ENCODE results near the gene GRM5. TPM values are rescaled to one million over a fixed set of nuclear protein-coding genes. Genes with fewer than 3 reads are reported as not detected.

Gene GRM5
- total and polyA plus RNA-seq, 2 donors (not counting 1 experiment from before 2014, with no cell fraction given), result not detected

- no peak for TF ChIP-seq CTCF (IDR thresholded peaks at IDR 0.05)
- no peak for TF ChIP-seq EZH2 (IDR thresholded peaks at IDR 0.05; ENCODE audit: borderline replicate concordance, insufficient read depth, low read depth, low read length, poor library complexity, severe bottlenecking)
- CTCF ChIA-PET, result no interaction called here
- ATAC-seq (ENCODE audit: low read depth), result no peak
Measured at GRCh38 chr11:88799771-88800500, 265.8 kb downstream of the GRM5 start.

GRCh38 chr11:88790182-88790581, 275.6 kb downstream of the GRM5 start:
- ChIA-PET POLR2A (no interaction called here), CTCF (no interaction called here)
- no peaks in the 10 kb centered on the region for H3K27me3 Mint-ChIP-seq
- TF ChIP-seq EZH2 (IDR thresholded peaks at IDR 0.05; ENCODE audit: borderline replicate concordance, insufficient read depth, low read depth, low read length, poor library complexity, severe bottlenecking), result no peak
- TF ChIP-seq CTCF (IDR thresholded peaks at IDR 0.05), result no peak
- no peaks in the 10 kb centered on the region for H3K4me1 Mint-ChIP-seq
- Histone ChIP-seq H3K27ac (ENCODE audit: low read length in 2 of 2) (no peak overlapping the region), H2AFZ (ENCODE audit: insufficient read depth, low read depth, low read length, poor library complexity, severe bottlenecking) (no peak overlapping the region), H3K9ac (ENCODE audit: low read length) (no peak overlapping the region), H3K79me2 (ENCODE audit: control insufficient read depth, insufficient read depth, low read length) (no peaks in the 10 kb centered on the region), H3K4me2 (replicated peaks; ENCODE audit: low read depth, low read length, poor library complexity, severe bottlenecking) (no peak overlapping the region), H3K36me3 (replicated peaks in 1 of 2; ENCODE audit: control extremely low read depth in 1 of 2, control insufficient read depth in 1 of 2, extremely low read depth in 1 of 2, insufficient read depth in 2 of 2, low read length in 1 of 2) (no peaks in the 10 kb centered on the region), H3K9me3 (ENCODE audit: control extremely low read depth in 1 of 3, control insufficient read depth in 2 of 3, insufficient read depth in 1 of 3, low read length in 2 of 3) (no peaks in the 10 kb centered on the region), H3K4me3 (ENCODE audit: control extremely low read depth in 1 of 5, extremely low read depth in 1 of 5, insufficient read depth in 1 of 5, low read depth in 2 of 5, low read length in 4 of 5) (no peak overlapping the region), H3K27me3 (replicated peaks in 1 of 4; ENCODE audit: control extremely low read depth in 1 of 4, control insufficient read depth in 3 of 4, insufficient read depth in 4 of 4, low read length in 3 of 4) (no peaks in the 10 kb centered on the region), H3K4me1 (ENCODE audit: control insufficient read depth in 2 of 2, insufficient read depth in 2 of 2, low read length in 2 of 2) (no peaks in the 10 kb centered on the region), H4K20me1 (ENCODE audit: control insufficient read depth, insufficient read depth, low read length, poor library complexity, severe bottlenecking) (no peaks in the 10 kb centered on the region)
- DNase-seq (no peak), ATAC-seq (ENCODE audit: low read depth) (no peak)
- intact Hi-C loops (cut with micrococcal nuclease), result no loop called here
- peaks cover 2% of the 10 kb centered on the region for H3K9me3 Mint-ChIP-seq (ENCODE audit: insufficient read depth)
- no peak overlapping the region for H3K27ac Mint-ChIP-seq
- no peak overlapping the region for H3K4me3 Mint-ChIP-seq

More at GRCh38 chr11:88799771-88800500, 265.8 kb downstream of the GRM5 start:
- Mint-ChIP-seq H3K27me3 (no peaks in the 10 kb centered on the region), H3K4me1 (no peaks in the 10 kb centered on the region), H3K9me3 (ENCODE audit: insufficient read depth) (no peaks in the 10 kb centered on the region), H3K27ac (no peak overlapping the region), H3K4me3 (no peak overlapping the region)
- no peak for DNase-seq
- Histone ChIP-seq H3K79me2 (ENCODE audit: control insufficient read depth, insufficient read depth, low read length) (no peaks in the 10 kb centered on the region), H3K9ac (ENCODE audit: low read length) (no peak overlapping the region), H3K36me3 (replicated peaks in 1 of 2; ENCODE audit: control extremely low read depth in 1 of 2, control insufficient read depth in 1 of 2, extremely low read depth in 1 of 2, insufficient read depth in 2 of 2, low read length in 1 of 2) (no peaks in the 10 kb centered on the region), H2AFZ (ENCODE audit: insufficient read depth, low read depth, low read length, poor library complexity, severe bottlenecking) (no peak overlapping the region), H3K4me2 (replicated peaks; ENCODE audit: low read depth, low read length, poor library complexity, severe bottlenecking) (no peak overlapping the region), H4K20me1 (ENCODE audit: control insufficient read depth, insufficient read depth, low read length, poor library complexity, severe bottlenecking) (no peaks in the 10 kb centered on the region), H3K4me3 (ENCODE audit: control extremely low read depth in 1 of 5, extremely low read depth in 1 of 5, insufficient read depth in 1 of 5, low read depth in 2 of 5, low read length in 4 of 5) (no peak overlapping the region), H3K9me3 (ENCODE audit: control extremely low read depth in 1 of 3, control insufficient read depth in 2 of 3, insufficient read depth in 1 of 3, low read length in 2 of 3) (no peaks in the 10 kb centered on the region), H3K4me1 (ENCODE audit: control insufficient read depth in 2 of 2, insufficient read depth in 2 of 2, low read length in 2 of 2) (no peaks in the 10 kb centered on the region), H3K27me3 (replicated peaks in 1 of 4; ENCODE audit: control extremely low read depth in 1 of 4, control insufficient read depth in 3 of 4, insufficient read depth in 4 of 4, low read length in 3 of 4) (no peaks in the 10 kb centered on the region), H3K27ac (ENCODE audit: low read length in 2 of 2) (no peak overlapping the region)
- WGBS (ENCODE audit: insufficient coverage), result no CpG with 5 or more reads among the region's 1 CpG
- POLR2A ChIA-PET, result no interaction called here
- intact Hi-C loops (cut with micrococcal nuclease), result no loop called here
